T-helper 22 cell (primary cell): ENCODE measurements around the gene CX3CR1.

Experiments
- DNase-seq: peaks from one replicate; pipeline ENCODE4 v3.0.0-alpha.2; 2020; ENCODE audit warnings: low read depth

Gene CX3CR1

DNA sequence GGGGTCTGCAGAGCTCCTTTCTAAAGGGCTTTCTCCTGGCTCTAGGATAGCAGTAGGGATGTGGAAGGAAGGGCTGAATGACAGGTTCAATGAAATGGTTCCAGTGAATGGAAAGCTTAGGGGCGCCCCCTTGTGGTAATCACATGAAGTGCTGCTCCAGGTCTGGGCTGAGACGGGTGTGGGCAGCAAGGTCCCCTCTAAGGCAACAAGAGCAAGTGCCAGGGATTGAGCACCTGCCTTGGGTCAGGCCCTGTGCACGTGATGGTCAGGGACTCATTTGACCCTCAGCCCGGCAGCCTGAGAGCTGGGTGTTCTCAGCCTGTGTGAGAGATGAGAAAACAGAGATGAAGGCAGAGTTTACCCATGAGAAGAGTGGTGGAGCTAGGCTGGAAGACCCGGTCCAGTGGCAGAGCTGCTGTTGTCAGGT is 12.1 kb upstream of the CX3CR1 start:
- peak; percentile 14 for DNase-seq

DNA sequence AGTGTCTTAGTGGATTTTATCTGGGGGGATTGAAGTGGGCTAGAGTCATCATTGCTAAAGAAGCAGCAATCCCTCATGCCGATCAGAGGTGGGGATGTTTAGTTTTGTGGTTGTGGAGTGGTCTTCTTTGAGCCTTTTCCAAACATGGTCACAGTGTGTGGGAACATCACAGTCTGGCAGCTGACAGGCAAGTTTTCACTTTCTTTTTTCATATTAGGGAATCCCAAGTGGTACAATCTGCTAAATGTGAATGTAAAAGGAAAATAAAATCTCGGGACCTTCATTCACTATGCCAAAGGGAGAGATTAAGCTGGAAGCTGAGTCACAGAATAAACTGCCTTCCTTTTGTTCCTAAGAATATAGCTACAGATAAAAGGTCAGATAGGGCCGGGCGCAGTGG is 10.4 kb upstream of the CX3CR1 start:
- no peak for DNase-seq

DNA sequence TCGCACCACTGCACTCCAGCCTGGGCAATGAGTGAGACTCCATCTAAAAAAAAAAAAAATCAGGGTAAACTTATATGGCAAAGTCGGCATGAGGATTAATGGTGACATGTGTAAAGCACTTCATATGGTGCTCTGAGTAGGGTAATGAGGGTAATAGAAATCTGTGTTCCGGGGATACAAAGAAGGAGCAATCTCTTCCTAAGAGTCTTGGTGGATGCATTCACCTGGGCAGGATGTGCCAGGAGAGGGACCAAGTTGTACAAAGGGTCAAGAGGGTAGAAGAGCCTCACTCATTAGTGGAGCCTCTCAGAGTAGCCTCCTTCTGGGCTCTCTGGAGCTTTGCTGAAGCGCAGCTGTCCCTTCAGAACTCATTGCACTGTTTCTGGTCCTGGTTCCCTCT is 9.3 kb upstream of the CX3CR1 start:
- no peak for DNase-seq

DNA sequence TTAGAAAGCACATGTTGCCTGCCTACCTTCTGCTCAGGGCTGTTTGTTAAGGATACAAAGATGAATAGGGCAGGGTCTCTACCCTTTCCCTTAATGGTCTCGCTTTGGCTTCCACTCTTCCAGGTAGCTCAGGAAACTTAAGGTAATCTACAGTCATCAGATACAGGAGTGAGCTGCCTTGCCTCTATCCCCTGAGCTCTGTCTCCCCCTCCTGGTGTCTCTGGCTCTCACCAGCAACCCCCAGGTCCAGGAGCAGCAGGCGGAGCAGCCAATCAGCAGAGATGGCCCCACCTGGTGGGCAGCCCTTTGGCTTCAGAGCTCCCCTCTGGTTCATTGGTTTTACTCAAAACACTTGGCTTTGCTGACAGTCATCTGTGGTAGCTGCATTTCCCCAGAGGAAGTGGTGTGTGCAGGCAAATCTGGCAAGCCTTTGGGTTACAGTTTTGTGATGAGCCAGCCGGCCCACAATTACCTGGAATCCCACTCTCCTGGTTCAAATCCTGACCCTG is 8.5 kb upstream of the CX3CR1 start:
- peak; percentile 68 for DNase-seq

DNA sequence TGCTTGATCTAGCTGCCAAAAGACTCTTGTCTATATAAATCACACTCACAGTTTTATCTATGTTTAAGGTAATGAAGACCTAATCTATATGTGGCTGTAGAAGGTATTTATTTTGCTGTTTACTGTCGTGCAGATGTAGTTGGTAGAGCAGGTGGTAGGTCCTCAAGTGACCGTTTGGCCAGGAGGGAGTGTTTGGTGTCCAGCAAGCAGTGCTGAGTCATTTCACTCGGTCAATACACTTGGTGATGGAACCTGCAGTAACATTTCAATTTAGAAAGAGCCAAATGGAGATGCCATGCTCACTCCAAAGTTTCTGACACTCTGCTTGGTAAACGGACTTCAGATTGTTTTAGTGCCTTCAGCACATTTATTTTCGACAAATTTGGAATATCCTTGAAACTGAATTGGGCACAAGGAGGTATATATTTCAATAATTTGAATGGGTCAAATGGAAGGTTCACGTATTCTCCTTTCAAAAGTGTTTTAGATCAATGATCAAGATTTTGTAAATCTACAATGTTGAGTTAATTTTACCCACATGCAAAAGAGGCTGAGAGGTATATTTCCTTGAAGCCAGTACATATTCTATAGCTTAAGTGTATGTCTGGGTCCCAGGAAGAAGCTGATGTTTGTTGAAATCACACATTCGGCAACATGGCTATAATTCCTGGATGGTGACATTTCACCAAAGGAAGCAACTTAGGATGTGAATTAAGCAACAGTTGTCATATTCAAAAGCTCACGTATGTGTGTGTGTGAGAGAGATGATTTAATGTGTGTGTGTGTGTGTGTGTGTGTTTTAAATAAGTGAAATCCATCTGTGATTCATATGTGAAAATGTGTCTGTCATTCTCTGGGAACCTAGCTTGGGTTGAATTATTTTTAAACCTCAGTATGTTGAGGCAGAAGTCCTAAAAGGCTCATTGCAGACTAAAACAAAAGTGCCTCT is 7.7 kb upstream of the CX3CR1 start:
- no peak for DNase-seq

DNA sequence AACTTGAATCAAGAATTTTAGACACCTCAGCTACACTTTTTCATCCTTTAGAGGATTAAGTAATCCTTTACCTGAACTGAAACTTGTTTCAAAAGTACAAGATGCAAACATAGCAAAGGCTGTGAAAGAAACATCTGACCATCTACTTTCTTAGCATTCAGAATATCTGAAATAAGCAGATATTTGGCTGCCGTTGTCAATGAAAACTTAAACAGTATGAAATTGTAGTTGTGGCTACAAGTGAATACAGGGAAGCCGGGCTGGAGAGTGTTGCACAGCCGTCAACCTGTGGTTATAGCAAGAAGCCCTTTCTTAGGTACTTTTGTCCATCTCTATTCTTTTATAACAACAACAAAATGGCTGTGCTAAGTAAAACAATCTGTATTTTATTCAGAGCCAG is 6.9 kb upstream of the CX3CR1 start:
- no peak for DNase-seq

DNA sequence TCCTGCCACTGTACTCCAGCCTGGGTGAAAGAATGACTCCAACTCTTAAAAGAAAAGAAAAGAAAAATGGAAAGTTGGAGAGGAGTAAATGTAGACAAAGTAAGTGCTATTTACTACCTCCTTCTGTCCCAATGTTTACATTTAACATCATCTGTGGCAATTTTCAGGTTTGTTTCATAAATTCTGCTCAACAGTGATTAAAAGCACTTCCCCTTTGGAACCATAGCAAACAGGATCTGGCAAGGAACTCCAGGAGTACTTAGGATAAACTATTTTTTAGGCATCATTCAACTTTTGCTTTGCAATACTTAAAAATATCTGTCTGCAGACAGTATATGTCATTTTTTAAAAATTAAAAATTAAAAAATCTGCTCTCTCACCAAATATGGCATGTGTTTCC is 5.5 kb upstream of the CX3CR1 start:
- no peak for DNase-seq

DNA sequence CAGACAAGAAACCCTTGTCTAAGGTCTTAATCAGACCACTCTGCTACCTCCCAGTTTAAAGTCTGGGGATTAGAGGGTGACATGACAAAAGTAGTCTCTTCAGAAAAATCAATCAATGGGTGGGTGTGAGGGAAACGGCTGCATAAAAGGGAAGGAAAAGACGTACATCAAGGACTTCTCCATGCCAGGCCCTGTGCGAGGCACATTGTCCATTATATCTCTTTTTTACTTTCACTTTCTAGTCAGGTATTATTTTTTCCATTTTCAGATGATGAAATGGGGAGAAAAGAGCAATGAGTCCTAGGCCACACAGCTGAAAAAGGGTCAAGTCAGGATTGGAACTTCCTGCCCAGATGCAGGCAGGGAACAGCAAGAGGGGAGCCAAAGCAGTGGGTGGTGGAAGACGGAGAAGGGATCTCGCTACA is 4.6 kb upstream of the CX3CR1 start:
- no peak for DNase-seq

DNA sequence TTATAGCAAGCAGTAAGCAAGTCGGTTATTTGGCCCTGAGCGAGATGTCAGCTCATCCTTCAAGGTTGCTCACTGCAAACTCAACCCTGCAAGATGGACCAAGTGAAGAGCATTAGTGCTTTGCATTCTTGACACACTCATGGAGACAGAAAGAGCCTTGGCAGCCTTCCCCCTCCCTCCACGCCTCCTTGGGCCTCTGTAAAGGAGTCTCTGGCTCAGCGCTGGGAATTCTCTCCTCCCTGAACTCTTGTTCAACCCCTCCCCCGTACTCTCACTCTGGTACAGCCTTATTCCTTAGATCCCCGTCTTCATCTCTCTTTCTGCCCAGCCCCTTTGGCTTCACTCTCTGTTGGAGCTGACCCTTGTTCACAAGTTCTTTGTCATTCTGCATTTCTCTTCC is 2.2 kb upstream of the CX3CR1 start:
- DNase-seq = no peak

DNA sequence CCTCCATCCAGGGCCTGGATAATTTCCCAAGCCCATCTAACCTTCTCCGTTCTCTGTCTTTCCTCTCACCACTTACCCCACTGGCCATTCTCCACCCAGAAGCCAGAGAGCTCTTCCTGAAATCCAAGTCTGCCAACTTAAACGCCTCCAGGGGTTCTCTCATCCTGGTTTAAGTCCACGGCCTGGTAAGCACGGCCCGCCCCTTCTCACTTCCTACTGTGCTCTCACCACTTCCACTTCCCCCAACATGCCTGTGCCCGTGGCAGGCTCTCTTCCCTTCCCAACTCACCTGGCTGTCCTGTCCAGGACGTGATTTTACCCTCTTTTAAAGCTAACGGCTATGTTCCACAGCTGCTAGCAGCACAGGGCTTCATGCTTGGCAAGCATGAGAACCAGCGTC is 1.7 kb upstream of the CX3CR1 start:
- no peak for DNase-seq

DNA sequence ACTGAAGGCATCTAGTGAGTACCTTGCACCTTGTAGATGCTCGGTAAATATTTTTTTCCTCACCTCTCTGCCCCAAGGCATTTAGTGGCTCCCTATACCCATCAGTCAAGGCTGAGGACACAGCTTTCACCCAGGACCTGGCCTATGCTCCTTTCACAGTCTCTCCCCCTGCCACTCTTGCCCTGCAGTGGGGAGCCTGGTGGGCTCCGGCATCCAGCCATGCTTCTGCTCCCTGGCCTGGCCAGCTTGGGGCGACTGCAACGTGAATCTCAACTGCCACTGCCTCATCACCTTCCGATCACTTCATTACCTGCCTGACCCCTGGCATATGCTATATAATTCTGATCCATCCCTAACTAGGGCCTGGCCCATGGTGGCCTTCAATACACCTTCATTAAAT is 735 bp upstream of the CX3CR1 start:
- no peak for DNase-seq

DNA sequence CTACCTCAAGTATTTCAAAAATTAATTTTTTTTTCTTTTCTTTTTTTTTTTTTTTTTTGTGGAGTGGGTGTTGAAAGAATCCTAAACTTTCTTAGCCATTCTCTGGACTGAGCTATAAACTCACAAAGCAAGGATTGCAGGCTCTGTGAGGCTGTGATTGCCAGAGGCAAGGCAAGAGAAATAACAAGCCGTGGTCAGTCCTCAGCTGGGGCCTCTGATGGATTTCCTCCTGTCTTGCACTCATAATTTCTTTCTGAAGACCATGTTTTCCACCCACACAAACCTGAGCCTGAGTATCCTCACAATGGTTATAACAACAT is 1.3 kb downstream of the CX3CR1 start:
- no peak for DNase-seq

DNA sequence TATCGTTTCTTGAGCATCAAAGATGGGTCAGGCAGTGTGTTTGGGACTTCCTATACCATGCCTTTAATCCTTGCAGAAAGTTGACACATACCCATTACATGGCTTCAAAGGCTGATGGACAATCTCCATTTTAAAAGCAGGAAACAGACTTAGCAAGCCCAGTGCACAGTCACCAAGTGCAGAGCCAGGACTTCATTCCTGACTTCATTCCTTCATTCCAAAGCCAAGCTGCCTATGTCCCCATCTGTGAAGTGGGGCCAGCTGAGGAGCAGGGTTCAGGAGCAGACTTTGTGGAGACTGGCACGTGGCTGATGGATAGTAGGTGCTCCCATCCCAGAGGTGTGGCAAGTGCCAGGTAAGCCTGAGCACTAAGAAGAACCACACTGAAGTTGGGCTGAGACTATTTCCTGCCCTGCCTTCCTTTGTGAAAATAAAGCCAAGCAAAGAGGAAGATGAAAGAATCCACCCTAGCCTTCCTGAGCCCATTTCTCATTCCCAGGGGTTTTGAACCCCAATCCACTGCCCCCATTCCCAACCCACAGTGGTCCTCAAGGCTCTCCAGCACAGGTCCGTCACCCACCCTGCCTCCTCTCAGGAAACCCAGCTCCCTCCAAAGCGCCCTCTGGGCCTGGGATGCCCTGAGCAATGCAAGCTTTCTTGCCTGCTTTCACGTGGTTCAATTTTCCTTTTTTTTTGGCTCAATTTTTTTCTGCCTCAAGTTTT is 1.8 kb downstream of the CX3CR1 start:
- no peak for DNase-seq

DNA sequence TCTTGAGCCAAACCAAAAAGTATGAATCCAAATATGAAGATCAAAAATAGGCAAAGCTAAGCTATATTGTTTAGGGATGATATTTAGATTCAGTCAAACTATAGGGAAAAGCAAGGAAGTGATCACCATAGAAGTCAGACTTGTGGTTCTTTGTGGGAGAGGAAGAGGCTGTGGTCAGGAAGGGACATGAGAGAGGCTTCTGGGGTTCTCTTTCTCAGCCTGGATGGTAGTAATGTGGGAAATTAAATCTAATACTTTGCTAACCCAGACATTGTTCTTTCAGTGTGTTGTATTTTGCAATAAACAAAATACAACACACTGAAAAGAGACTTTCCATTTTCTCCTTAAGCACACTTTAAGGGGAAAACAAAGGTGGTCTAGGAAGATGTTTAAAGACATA is 3.1 kb downstream of the CX3CR1 start:
- DNase-seq = no peak

DNA sequence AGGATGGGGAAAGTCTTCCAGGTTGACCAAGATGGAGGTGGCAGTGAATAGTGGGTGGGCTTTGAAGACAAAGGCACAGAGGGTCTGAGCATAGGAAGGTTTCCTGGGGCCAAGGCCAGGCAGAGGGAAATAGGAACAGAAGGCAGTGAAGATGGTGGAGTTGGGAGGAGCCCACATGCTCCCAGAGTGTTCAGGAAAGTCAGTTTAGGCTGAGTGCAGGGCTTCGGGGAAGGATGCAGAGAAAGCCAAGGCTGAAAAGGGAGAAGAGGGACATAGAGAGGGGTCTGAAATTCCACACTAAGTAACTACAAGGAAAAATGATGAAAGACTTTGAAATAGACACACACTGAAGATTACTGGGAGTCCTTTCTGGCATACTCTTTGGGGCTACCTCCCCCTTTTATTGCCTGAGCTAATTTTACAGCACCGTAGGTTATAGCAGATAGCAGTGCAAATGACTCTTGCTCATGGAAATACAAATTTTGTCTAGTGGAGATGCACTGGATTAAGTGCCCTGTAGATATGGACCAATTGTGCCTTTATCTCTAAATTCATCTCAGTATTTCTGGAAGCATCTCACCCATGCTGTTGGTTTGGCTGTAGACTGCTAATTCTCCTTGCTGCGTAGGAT is 3.8 kb downstream of the CX3CR1 start:
- DNase-seq = no peak

DNA sequence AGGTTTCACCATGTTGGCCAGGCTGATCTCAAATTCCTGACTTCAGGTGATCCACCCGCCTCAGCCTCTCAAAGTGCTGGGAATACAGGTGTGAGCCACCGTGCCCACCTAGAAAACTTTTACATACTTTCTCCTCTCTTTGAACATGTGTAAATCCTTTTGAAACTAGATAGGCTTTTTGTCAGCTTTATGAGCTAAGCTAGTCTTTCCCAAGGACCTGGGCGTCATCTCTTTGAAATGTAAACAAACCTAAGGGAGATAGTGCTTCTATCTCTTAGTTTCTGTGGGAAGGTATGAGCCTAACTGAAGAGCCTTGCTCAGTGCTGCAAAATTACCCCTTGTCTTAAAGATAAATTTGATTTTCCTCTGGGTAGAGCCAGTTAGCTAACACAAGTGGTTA is 4.8 kb downstream of the CX3CR1 start:
- no peak for DNase-seq

DNA sequence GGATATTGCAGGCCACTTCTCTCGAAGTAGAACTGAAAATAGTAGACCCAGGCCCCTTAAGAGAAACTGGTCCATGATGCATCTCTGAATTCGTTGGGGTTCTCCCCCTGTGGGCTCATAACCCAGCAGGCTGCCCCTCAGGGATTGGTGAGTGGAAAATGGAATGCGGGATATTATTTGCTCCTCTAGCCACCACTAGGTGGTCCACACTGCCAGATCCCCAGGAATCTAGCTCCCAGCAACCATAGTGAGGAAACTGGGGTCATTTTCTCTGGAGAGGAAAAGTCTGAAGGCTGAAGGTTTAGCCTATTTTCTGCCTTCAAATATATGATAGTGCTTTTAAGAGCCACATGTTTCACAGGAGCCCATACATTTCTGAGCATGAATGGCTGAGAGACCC is 6.7 kb downstream of the CX3CR1 start:
- no peak for DNase-seq

DNA sequence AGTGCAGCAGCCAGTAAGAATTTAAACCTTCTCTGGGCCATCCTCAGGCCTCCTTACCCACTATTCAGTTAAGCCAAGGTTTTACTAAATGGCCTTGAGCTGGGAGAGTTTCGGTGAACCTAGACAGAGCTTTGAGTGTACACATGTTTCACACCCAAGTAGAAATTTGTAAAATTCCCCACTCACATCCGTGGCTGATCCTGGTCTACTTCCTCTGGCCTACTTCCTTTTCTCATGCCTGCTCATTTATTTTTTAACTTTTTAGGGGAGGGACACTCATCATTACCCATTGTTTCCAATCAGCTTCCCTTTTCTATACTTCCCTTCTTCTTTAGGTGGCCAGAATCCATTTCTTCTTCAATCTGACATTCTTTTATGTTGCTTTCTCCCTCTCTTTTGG is 7.6 kb downstream of the CX3CR1 start:
- no peak for DNase-seq

DNA sequence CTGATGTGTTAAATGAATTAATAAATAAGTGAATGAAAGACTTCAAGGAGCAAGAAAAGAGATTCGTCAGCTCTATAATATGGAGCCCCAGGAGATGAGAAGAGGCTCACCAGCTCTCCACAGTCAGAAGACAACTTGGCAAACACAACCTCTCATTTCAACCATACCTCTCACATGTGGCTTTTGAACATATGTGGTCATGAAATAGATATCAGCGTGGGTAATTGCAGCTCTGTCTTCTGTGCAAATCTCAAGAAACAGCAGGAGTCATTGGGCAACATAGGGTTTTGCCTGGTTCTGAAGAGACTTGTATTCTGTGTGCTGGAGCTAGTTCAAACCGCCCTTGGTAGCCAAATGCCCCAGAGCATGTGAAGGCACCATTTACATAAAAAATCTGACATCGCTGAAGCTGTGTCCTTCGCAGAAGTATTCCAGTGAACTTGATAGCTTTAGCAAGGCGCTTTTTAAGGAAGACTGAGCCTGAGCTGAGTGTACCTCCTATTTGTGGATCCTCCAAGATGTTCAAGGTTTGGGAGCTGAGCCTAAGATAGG is 8.4 kb downstream of the CX3CR1 start:
- no peak for DNase-seq

DNA sequence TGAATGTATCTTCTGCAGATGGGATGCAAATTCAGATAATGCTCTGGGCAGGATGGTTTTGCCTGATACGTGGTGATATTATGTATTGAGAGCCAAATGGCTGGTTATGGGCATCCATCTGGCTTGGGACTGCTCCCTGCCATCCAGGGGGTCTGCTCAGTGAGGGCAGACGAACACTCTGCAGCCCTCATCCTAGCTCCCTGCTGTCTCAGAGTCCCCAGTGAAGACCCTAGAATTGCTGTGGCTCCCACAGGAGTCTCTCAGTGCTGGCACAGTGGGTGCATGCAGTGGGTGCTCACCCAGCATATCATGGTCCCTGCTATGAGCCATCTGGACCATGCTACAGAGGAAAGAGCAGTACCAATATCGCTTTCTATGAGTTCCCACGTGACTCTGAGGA is 10.3 kb downstream of the CX3CR1 start:
- DNase-seq = no peak

DNA sequence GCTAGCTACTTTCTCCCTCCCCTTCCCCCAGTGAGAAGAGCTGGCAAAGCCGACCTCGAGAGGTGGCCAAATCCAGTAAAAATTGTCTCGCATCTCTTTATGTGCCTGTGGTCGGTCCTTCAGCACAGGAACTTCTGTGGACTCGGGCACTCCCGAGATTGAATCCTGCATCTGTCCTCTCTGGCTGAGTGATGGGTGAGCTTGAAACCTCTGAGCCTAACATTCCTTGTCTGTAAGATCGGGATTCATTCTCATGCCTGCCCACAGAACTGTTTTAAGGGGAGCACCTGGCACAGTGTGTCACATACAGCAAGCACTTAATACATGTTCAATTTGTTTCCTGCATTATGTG is 11.3 kb downstream of the CX3CR1 start:
- no peak for DNase-seq

DNA sequence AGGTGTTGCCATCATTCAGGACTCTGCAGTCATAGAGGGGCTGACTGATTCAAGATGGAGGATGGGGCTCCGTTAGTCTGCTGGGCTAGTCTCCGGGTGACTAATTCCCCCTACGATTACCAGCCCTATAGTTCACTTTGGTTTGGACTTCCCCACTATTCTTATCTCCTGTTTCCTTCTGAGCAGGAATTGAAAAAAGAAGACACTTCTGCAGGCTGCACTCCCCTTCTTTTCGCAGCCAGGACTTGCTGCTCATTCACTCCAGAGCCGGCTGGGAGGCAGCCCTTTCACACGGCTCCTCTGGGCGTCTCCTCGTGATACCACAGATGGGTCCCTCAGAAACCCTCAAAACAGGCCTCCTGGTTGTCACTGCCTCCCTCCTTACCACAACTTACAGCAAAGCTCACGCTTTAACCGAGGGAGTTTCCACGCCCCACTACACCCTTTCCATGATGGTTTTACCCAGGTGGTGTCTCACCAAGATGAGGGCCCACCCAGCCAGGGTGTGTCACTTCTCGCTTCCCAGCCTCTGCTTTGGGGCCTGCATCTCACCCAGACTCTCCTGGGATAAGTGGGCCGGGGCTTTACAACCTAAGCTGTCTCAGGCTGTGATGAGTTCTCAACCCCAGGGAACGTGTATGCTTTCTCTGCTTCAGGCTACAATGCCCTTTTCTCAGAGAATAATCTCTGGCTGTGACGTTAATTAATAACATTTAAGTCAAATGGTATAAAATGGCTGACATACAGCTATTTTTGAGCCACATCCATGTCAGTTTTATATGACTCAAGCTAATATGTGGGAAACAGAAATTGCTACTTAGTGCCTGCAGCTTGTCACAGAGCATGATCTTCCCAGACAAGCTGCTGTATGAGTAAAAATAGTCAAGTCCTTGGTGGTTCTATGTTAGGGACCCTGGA is 11.9 kb downstream of the CX3CR1 start:
- peak; percentile 41 for DNase-seq
